Measurements from ENCODE around the gene GSG1L.

- TF ChIP-seq CTCF (IDR thresholded peaks at IDR 0.05) (no peak), POLR2A (IDR thresholded peaks at IDR 0.05) (no peak)
Observed at GRCh38 chr16:28061352-28062101, 2.0 kb downstream of the GSG1L start.
